Thymus (tissue), 11 donors: Measurements from ENCODE around the gene TRIP13. TPM values are rescaled to one million over a fixed set of nuclear protein-coding genes. Genes with fewer than 3 reads are reported as not detected.

Experiments used
- DNase-seq, 9 donors: peaks; one replicate each; pipeline ENCODE4 v3.0.0-alpha.2; 2013; ENCODE audit warnings: low spot score in 9 of 9, low read depth in 6 of 9, missing footprints in 1 of 9
- H3K27ac ChIP-seq, 2 donors: one replicate each; pipeline ENCODE4 v1.5.1; 2013; ENCODE audit warnings: control low read depth in 1 of 2, low read depth in 1 of 2, low read length in 1 of 2, mild to moderate bottlenecking in 1 of 2, moderate library complexity in 1 of 2
- H3K27me3 ChIP-seq, 2 donors: one replicate each; pipeline ENCODE4 v1.5.1; 2013; ENCODE audit warnings: low read length in 1 of 2; ENCODE audit not compliant: control insufficient read depth in 2 of 2, insufficient read depth in 1 of 2
- H3K36me3 ChIP-seq, 2 donors: one replicate each; pipeline ENCODE4 v1.5.1; 2013; ENCODE audit warnings: low read length in 1 of 2, mild to moderate bottlenecking in 1 of 2, moderate library complexity in 1 of 2; ENCODE audit not compliant: control insufficient read depth in 2 of 2, insufficient read depth in 2 of 2
- H3K4me1 ChIP-seq, 2 donors: one replicate each; pipeline ENCODE4 v1.5.1; 2013; ENCODE audit warnings: low read length in 2 of 2; ENCODE audit not compliant: control insufficient read depth in 2 of 2, insufficient read depth in 2 of 2
- H3K4me3 ChIP-seq, 2 donors: one replicate each; pipeline ENCODE4 v1.5.1; 2013; ENCODE audit warnings: low read length in 2 of 2, control low read depth in 1 of 2, mild to moderate bottlenecking in 1 of 2
- H3K9me3 ChIP-seq, 2 donors: one replicate each; pipeline ENCODE4 v1.5.1; 2013; ENCODE audit warnings: low read length in 1 of 2, mild to moderate bottlenecking in 1 of 2; ENCODE audit not compliant: control insufficient read depth in 2 of 2, insufficient read depth in 1 of 2
- WGBS: extraction: QIAGEN DNeasy Blood & Tissue Kit; methylation state at CpG from one replicate; pipeline ENCODE4 v1.1.7; 2013; 5-methylcytosine and 5-hydroxymethylcytosine counted together
- polyA plus RNA-seq: library from polyadenylated mRNA; stranded (reverse); fragments of 200-250 nt; gene quantifications from one replicate; pipeline ENCODE4 v1.2.3, GENCODE V29; 2013
- total RNA-seq: library from RNA; stranded (reverse); fragments of 120-200 nt; gene quantifications from one replicate; pipeline ENCODE4 v1.2.4, GENCODE V29; 2013
- donor health status: healthy.

Gene TRIP13
- total and polyA plus RNA-seq, 2 donors = 2.1 to 12.9 TPM

DNA sequence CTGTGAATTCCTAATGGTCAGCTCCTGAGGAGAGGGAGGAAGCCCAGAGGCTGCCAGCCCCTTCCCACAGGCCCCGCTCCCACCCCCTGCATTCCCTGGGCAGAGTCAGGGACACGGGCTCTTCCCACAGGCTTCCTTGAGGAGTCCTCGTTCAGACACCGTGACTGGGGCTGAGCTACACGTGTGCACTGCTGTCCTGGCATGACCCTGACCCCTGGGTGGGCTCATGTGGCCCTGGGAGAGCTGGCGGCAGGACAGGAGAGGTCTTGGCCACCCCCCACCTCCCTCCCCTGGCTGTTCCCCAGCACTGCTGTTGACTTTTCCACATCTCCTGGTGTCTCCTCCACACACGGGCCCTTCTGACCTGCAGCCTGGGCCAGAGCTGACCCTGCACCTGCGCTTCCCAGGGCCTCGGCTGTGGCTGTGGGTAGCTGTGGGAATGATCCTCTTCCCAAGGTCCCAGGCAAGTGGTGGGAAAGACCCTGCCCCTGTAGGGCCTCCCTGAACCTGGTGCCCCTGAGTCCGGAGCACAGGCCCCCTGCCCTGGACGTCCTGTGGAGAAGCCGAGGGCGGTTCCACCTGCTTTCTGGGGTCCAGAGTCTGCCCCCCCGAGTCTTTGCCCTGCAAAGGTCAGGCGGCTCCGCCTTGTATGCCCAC lies 59.4 kb downstream of the TRIP13 start:
- WGBS = 97% methylated on average over 16 of the region's 16 CpGs
- no peaks in the 10 kb centered on the region for H3K36me3 ChIP-seq
- H3K9me3 ChIP-seq = peaks cover 0 to 15% of the 10 kb centered on the region in 2 donors
- no peak overlapping the region for H3K4me3 ChIP-seq
- DNase-seq = no peak
- peaks cover 11 to 36% of the 10 kb centered on the region in 2 donors for H3K4me1 ChIP-seq
- peaks cover 0 to 18% of the 10 kb centered on the region in 2 donors for H3K27me3 ChIP-seq
- no peak overlapping the region for H3K27ac ChIP-seq

DNA sequence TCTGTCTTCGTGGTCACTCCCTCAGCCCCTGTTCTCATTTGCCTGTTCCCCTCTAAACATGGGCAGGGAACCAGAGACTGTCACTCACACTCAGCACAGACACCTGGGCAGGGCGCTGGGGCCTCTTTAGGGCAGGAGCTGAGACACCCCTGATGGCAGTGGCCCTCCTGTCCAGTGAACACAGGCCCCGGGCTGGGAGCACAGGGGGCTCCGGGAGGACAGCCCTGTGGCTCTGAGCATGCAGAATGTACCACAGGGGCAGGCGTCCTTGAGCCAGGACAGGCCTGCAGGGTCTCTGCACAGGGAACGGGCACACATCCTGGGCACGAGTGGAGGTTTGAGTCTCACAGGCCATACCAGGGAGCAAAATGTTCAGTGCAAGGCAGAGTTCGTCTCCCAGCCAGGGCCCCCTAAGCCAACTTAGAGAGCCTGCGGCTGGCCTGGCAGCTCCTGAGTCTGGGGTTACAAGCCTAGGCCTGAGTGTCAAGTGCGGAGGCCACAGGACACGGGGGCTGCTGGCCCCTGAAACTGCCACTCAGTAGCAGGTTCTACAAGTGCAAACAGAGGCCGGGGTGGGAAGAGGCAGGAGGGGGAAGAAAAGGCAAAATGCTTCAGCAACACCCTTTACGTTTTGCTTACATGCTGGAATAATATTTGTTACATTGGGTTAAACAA lies 60.0 kb downstream of the TRIP13 start:
- Histone ChIP-seq H3K4me1 (peaks cover 17 to 37% of the 10 kb centered on the region in 2 donors), H3K36me3 (no peaks in the 10 kb centered on the region), H3K4me3 (no peak overlapping the region), H3K27ac (no peak overlapping the region), H3K9me3 (peaks cover 0 to 17% of the 10 kb centered on the region in 2 donors), H3K27me3 (peaks cover 0 to 21% of the 10 kb centered on the region in 2 donors)
- no peak for DNase-seq
- 95% methylated on average over 13 of the region's 13 CpGs for WGBS

DNA sequence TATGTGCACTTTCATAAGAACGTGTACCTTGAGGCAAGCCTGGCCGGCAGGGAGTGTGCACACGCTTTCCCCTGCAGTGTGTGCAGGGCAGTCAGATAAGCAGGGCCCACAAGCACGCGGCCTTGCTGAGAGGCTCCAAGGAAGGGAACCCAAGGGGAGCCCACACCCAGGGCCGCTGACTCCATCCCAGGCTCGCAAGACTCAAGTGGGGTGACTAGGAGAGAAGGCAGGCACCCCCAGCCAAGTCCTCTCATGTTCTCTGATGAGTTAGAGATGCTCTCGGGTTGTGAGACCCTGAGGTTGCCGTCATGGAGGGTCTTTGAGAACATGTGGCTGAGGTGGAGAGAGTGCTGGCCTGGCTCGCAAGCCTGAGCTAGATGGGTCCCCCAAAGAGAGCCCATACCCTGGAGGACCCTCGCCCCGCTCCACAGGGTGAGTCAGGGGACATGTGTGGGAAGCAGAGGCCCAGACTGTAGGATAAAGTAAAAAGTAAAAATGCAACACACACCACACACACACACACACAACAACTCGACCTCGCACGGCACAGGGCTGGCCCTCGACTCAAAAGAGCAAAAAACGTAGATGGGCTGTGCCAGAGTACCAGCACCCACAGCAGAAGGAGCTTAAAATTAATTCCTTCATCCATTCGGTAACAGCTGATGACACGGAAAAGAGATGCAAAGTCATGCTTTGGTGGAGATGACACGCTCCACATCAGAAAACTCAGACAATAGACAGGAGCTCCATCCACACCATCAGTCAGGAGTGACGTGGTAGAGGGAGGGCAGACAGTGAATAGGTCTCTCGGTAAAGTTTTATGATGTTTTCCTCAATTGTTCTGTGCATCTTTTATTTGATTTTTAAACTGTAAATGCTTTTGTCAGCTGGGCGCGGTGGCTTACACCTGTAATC lies 61.1 kb downstream of the TRIP13 start:
- H3K27me3 ChIP-seq = peaks cover 0 to 21% of the 10 kb centered on the region in 2 donors
- WGBS = 87% methylated on average over 24 of the region's 24 CpGs
- no peak for DNase-seq
- H3K4me3 ChIP-seq = no peak overlapping the region
- H3K4me1 ChIP-seq = peaks cover 14 to 37% of the 10 kb centered on the region in 2 donors
- H3K9me3 ChIP-seq = peaks cover 0 to 17% of the 10 kb centered on the region in 2 donors
- no peak overlapping the region for H3K27ac ChIP-seq
- no peaks in the 10 kb centered on the region for H3K36me3 ChIP-seq

DNA sequence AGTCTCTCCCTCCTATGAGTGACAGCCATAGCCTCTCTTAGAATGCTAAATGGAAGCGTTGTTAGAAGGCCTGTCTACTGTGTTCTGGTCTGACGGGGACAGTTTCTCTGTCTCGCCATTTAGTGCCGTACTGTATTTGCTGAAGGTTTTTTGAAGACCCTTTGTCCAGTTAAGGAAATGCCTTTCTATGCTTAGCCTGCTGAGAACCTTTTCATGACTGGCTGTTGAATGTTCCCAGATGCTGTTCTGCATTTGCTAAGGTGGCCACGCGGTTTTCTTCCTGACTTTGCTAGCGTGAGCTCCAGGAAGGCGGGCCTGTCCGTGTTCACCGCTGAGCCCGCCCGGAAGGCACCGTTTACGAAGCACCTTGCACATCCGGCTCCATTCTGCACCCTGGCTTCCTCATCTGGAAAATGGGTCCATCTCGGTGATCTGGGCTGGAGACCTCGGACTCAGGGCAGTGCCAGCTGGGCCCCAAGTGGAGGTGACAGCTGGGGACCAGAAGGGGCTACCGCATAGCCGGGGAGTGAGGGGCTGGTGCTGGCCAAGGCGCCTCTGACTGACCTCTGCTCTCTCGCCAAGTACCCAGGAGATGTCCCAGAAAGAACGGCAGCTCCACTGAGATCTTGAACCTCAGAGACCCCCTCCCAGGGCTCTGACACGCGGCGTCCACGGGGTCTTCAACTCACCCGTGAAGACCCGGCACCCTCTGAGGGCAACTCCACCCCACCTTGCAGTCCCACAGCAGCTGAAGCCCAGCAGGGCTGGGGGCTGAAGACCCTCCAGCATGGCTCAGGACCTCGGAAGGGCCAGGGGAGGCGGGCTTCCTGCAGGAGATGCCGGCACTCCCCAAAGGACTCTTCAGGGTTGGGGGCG lies 63.4 kb downstream of the TRIP13 start:
- Histone ChIP-seq H3K27me3 (peaks cover 0 to 27% of the 10 kb centered on the region in 2 donors), H3K27ac (no peak overlapping the region)

DNA sequence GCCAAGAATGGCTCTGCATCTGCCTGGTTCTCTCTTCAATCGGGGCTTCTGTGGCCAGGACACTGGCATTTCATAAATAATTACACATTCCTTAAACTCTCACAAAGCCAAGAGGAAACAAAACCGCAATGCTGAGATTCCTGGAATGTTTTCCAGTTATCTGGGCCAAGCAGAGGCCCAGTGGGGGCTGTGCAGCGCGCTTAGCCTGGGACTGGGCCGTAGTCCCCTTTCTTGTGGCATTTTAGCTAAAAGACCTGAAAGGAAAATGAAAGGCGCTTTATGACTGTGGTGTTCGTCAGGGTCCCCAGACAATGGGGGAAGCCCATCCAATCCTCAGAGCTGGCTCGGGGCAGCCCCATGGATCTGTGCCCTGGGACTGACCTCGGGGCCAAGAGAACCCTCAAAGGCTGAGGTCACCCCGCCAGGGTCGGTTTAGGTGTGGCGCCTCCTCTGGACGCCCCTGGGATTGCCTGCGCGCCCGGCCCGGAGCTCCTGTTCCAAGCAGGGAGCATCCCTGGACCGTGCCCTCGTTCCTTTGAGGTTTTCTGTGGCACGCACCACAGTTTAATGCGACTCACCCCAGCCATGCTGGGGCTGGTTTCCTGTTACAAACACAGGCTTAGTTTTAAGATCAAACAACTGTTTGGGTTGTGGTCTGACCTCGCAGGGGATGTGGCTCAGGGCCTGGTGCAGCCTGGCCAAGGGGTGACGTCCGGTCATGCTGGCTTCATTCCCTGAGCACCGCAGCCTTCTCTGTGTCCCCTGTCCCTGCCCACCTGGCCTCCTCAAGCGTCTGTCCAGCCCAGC lies 64.5 kb downstream of the TRIP13 start:
- WGBS = 36% methylated on average over 26 of the region's 26 CpGs
- peaks cover 0 to 4% of the 10 kb centered on the region in 2 donors for H3K9me3 ChIP-seq
- no peak overlapping the region for H3K4me3 ChIP-seq
- H3K27me3 ChIP-seq = peaks cover 0 to 27% of the 10 kb centered on the region in 2 donors
- H3K27ac ChIP-seq = no peak overlapping the region
- DNase-seq = peak in 2 of 9 donors; percentile 53 to 63
- H3K4me1 ChIP-seq = peaks cover 29 to 55% of the 10 kb centered on the region in 2 donors
- H3K36me3 ChIP-seq = no peaks in the 10 kb centered on the region

More for the DNA sequence above, 63.4 kb downstream of the TRIP13 start:
- peaks cover 0 to 14% of the 10 kb centered on the region in 2 donors for H3K9me3 ChIP-seq
- H3K4me3 ChIP-seq = no peak overlapping the region
- H3K36me3 ChIP-seq = no peaks in the 10 kb centered on the region
- DNase-seq = no peak
- peaks cover 25 to 47% of the 10 kb centered on the region in 2 donors for H3K4me1 ChIP-seq
- 92% methylated on average over 32 of the region's 32 CpGs for WGBS

DNA sequence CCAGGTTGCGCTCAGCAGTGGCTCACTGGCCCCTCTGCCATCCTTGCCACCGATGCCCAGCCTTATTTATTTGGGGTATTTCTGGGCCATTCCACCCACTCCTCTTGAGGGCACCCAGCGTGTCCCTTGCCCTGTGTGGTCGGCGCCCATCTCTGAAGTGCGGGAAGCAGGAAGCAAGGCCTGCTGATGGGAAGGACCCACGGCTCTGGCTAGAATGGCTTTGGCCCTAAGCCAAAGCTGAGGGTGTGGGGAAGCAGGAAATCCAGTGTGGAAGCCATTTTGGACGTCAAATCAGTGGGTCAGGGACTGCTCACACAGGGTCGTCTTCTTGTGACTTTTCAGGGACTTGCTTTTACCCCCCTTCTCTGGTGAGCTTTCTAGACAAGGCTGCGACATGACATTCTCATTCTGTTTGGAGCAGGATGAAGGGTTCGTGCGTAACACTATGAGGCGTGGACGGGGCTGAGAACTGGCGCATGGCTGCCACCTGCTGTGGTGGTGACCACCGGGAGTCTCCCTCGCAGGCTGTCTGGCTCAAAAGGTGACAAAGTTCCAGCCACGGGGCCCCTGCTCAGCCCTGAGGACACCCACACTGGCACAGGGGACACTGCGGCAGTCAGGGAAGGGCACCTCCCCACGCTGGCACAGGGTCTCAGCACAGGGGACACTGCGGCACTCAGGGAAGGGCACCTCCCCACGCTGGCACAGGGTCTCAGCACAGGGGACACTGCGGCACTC lies 65.2 kb downstream of the TRIP13 start:
- peaks cover 0 to 27% of the 10 kb centered on the region in 2 donors for H3K27me3 ChIP-seq
- H3K27ac ChIP-seq = no peak overlapping the region
- peaks cover 0 to 3% of the 10 kb centered on the region in 2 donors for H3K9me3 ChIP-seq
- H3K4me1 ChIP-seq = peaks cover 30 to 63% of the 10 kb centered on the region in 2 donors
- no peak overlapping the region for H3K4me3 ChIP-seq
- no peak for DNase-seq
- H3K36me3 ChIP-seq = no peaks in the 10 kb centered on the region
- 75% methylated on average over 23 of the region's 23 CpGs for WGBS

DNA sequence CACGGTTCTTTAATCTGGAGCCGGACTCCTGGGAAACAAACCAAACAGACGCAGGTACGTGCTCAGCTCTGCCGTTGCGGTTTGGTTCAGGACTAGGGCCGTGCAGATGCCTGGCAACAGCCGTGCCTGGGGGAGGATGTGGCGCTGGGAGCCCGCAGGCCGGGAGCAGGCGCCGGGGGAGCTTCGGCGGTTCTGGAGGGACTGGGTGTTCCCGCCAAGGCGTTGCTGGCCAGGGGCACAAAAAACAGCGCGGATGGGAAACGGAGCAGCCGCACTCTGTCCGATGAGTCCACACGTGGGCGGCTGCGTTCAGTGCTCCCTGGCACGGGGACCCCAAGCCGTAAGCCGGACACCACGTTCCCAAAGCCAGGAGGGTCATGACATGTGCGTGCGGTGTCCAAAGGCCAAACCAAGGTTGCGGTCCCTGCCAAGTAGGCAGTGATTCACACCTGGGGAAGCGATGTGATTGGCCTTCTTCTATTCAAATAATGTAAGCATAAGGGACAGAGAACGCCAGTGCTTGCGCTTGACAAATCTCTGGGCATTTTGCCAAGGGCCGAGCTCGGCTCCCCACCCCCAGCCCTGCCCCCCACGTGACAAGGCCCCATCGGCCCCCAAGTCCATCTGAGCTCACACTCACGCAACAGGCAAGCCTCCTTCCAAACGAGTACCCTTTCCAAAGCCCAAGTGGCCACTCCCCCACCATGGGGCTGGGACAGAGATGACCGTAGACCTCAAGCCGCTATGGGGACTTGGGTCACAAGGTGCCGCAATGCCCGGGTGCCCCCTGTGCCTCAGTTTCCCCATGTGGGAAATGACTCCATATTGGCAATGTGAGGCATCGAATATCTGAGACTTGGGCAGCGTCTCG lies 66.3 kb downstream of the TRIP13 start:
- no peak for DNase-seq
- Histone ChIP-seq H3K4me3 (no peak overlapping the region), H3K27me3 (peaks cover 0 to 27% of the 10 kb centered on the region in 2 donors), H3K36me3 (no peaks in the 10 kb centered on the region), H3K9me3 (peaks cover 0 to 3% of the 10 kb centered on the region in 2 donors), H3K4me1 (peaks cover 39 to 66% of the 10 kb centered on the region in 2 donors), H3K27ac (no peak overlapping the region)
- WGBS = 90% methylated on average over 48 of the region's 48 CpGs
